NCI-H2227 (cell line): ENCODE data around the gene QSOX2.

Experiments
- DNase-seq: peaks from one replicate; lab custom pipeline; 2025; ENCODE audit not compliant: unreplicated experiment; lab: John Stamatoyannopoulos, UW

QSOX2 gene

GRCh38 chr9:136178061-136178772, 67.4 kb downstream of the QSOX2 start:
- no peak for DNase-seq

GRCh38 chr9:136177224-136177623, 68.4 kb downstream of the QSOX2 start:
- DNase-seq, result no peak

- no peak for DNase-seq
These were observed 69.9 kb downstream of the QSOX2 start for GRCh38 chr9:136175616-136176197.

GRCh38 chr9:136174779-136175615, 70.6 kb downstream of the QSOX2 start:
- no peak for DNase-seq

GRCh38 chr9:136173648-136174290, 71.8 kb downstream of the QSOX2 start:
- DNase-seq, result no peak

GRCh38 chr9:136172412-136173079, 73.1 kb downstream of the QSOX2 start:
- DNase-seq, result no peak

- DNase-seq, result no peak
These were observed 73.7 kb downstream of the QSOX2 start for GRCh38 chr9:136171801-136172411.

- no peak for DNase-seq
These were observed 74.4 kb downstream of the QSOX2 start for GRCh38 chr9:136171009-136171800.

- no peak for DNase-seq
These were observed 75.4 kb downstream of the QSOX2 start for GRCh38 chr9:136170006-136170901.

- no peak for DNase-seq
These were observed 76.1 kb downstream of the QSOX2 start for GRCh38 chr9:136169495-136169894.

- DNase-seq, result no peak
These were observed 82.3 kb downstream of the QSOX2 start for GRCh38 chr9:136163248-136163850.

GRCh38 chr9:136160995-136161610, 84.5 kb downstream of the QSOX2 start:
- no peak for DNase-seq

- DNase-seq, result peak; percentile 33
These were observed 85.2 kb downstream of the QSOX2 start for GRCh38 chr9:136160381-136160841.

GRCh38 chr9:136159851-136160250, 85.8 kb downstream of the QSOX2 start:
- no peak for DNase-seq

GRCh38 chr9:136157477-136158265, 87.9 kb downstream of the QSOX2 start:
- DNase-seq, result no peak
